Tracheal epithelial cell (primary cell): ENCODE measurements around the gene MBD3L3. TPM values are rescaled to one million over a fixed set of nuclear protein-coding genes. Genes with fewer than 3 reads are reported as not detected.

Source experiments
- total RNA-seq: library from RNA; depleted of rRNA; stranded (reverse); fragments of >200 nt; gene quantifications from 2 replicates; pipeline ENCODE4 v1.2.1, GENCODE V29; 2014

MBD3L3 gene
- total RNA-seq = not detected in 2 replicates

GRCh38 chr19:7058576-7058975, at the start of gene MBD3L3:
Gene MBD3L3, minus strand, starts transcription at chr19:7058676. Its CDS starts 71 bp downstream, at chr19:7058605.

GRCh38 chr19:7069042-7069903, 10.8 kb upstream of the MBD3L3 start, which contains the start of gene ZNF557:
Gene ZNF557, plus strand, starts transcription at chr19:7069703. Its CDS starts 5,372 bp downstream, at chr19:7075075.

GRCh38 chr19:7049021-7049420, 9.5 kb downstream of the MBD3L3 start, which contains the start of gene MBD3L2:
Gene MBD3L2, plus strand, starts transcription at chr19:7049321. Its CDS starts 53 bp downstream, at chr19:7049374.

GRCh38 chr19:7040079-7040478, 18.4 kb downstream of the MBD3L3 start, which contains the start of gene MBD3L4:
Gene MBD3L4, minus strand, starts transcription at chr19:7040179. Its CDS starts 35 bp downstream, at chr19:7040144.

GRCh38 chr19:7030278-7030677, 28.2 kb downstream of the MBD3L3 start, which contains the start of gene MBD3L5:
Gene MBD3L5, plus strand, starts transcription at chr19:7030578. Its CDS starts 34 bp downstream, at chr19:7030612.

GRCh38 chr19:7021331-7021730, 37.1 kb downstream of the MBD3L3 start, which contains the start of gene MBD3L2B:
Gene MBD3L2B, minus strand, starts transcription at chr19:7021431. Its CDS starts 34 bp downstream, at chr19:7021397.

Other genes with a start within 250 kb of the MBD3L3 start
- not detected in 2 replicates for gene ADGRE1, start 171.1 kb downstream of the MBD3L3 start, total RNA-seq
- gene MBD3L2B, start 37.2 kb downstream of the MBD3L3 start, total RNA-seq = not detected in 2 replicates
- gene MBD3L5, start 28.1 kb downstream of the MBD3L3 start, total RNA-seq = not detected in 2 replicates
- not detected in 2 replicates for gene MBD3L4, start 18.5 kb downstream of the MBD3L3 start, total RNA-seq
- gene MBD3L2, start 9.4 kb downstream of the MBD3L3 start, total RNA-seq = not detected in 2 replicates
- 7.2 and 12.8 TPM in 2 replicates for gene ZNF557, start 11.0 kb upstream of the MBD3L3 start, total RNA-seq
- 6.7 and 11.5 TPM in 2 replicates for gene INSR, start 235.7 kb upstream of the MBD3L3 start, total RNA-seq